Astrocyte (in vitro differentiated cells and primary cell): Measurements from ENCODE around the gene THAP5. TPM values are rescaled to one million over a fixed set of nuclear protein-coding genes. Genes with fewer than 3 reads are reported as not detected.
"Not testable (repeated sequence)": the region's sequence is repeated elsewhere in the genome, so short reads cannot be mapped to it uniquely, and the experiment has no call there.

Experiments
- DNase-seq: peaks from one replicate; pipeline ENCODE4 v3.0.0-alpha.2; 2010; ENCODE audit warnings: low read depth
- FAIRE-seq: peaks from 2 replicates; lab custom pipeline; 2011; peaks lifted over from hg19 to GRCh38; lab: Jason Lieb, UNC
- H2AFZ ChIP-seq: 2 replicates; pipeline ENCODE4 v1.6.0; 2012; ENCODE audit warnings: low read depth, low read length, inconsistent platforms
- H3K27ac ChIP-seq: 2 replicates; pipeline ENCODE4 v1.5.1; 2011; ENCODE audit warnings: low read depth, low read length, inconsistent platforms
- H3K27me3 ChIP-seq: 2 replicates; pipeline ENCODE4 v1.6.0; 2011; ENCODE audit warnings: low read length, inconsistent platforms; ENCODE audit not compliant: insufficient read depth
- H3K36me3 ChIP-seq: 2 replicates; pipeline ENCODE4 v1.5.1; 2011; ENCODE audit warnings: low read length, inconsistent platforms; ENCODE audit not compliant: insufficient read depth
- H3K4me1 ChIP-seq: 2 replicates; pipeline ENCODE4 v1.5.1; 2011; ENCODE audit warnings: low read length, inconsistent platforms; ENCODE audit not compliant: insufficient read depth
- H3K4me2 ChIP-seq: 2 replicates; pipeline ENCODE4 v1.6.0; 2012; ENCODE audit warnings: low read length, inconsistent platforms
- H3K4me3 ChIP-seq: 2 replicates; pipeline ENCODE4 v1.5.1; 2011; ENCODE audit warnings: low read depth, mild to moderate bottlenecking, low read length, inconsistent platforms; ENCODE audit not compliant: insufficient read depth
- H3K79me2 ChIP-seq: 2 replicates; pipeline ENCODE4 v1.6.0; 2012; ENCODE audit warnings: mild to moderate bottlenecking, low read length, inconsistent platforms; ENCODE audit not compliant: insufficient read depth
- H3K9ac ChIP-seq: 2 replicates; pipeline ENCODE4 v1.6.0; 2012; ENCODE audit warnings: mild to moderate bottlenecking, low read length, inconsistent platforms
- H3K9me3 ChIP-seq: 2 replicates; pipeline ENCODE4 v1.5.1; 2012; ENCODE audit warnings: low read depth, mild to moderate bottlenecking, low read length, inconsistent platforms; ENCODE audit not compliant: insufficient read depth
- H4K20me1 ChIP-seq: 2 replicates; pipeline ENCODE4 v1.6.0; 2012; ENCODE audit warnings: low read length, inconsistent platforms; ENCODE audit not compliant: insufficient read depth
- H3K27ac Mint-ChIP-seq: one replicate; pipeline ENCODE4 v1.8.0; 2021; ENCODE audit warnings: mild to moderate bottlenecking, mixed read lengths; ENCODE audit not compliant: unreplicated experiment
- H3K27me3 Mint-ChIP-seq: one replicate; pipeline ENCODE4 v1.8.0; 2021; ENCODE audit warnings: low read depth, mixed read lengths; ENCODE audit not compliant: unreplicated experiment
- H3K36me3 Mint-ChIP-seq: one replicate; pipeline ENCODE4 v1.8.0; 2021; ENCODE audit warnings: low read depth, mixed read lengths; ENCODE audit not compliant: unreplicated experiment
- H3K4me1 Mint-ChIP-seq: one replicate; pipeline ENCODE4 v1.8.0; 2021; ENCODE audit warnings: low read depth, mixed read lengths; ENCODE audit not compliant: unreplicated experiment
- H3K4me3 Mint-ChIP-seq: one replicate; pipeline ENCODE4 v1.8.0; 2021; ENCODE audit warnings: mild to moderate bottlenecking, moderate library complexity, mixed read lengths; ENCODE audit not compliant: unreplicated experiment
- H3K9me3 Mint-ChIP-seq: one replicate; pipeline ENCODE4 v1.8.0; 2021; ENCODE audit warnings: mild to moderate bottlenecking, mixed read lengths; ENCODE audit not compliant: unreplicated experiment
- EZH2 ChIP-seq: IDR thresholded peaks from 2 replicates; pipeline ENCODE4 v1.6.1; 2012; ENCODE audit warnings: mild to moderate bottlenecking, low read length, inconsistent platforms; ENCODE audit not compliant: insufficient read depth
- total RNA-seq: library from RNA; stranded (reverse); gene quantifications from 2 replicates; pipeline ENCODE4 v1.2.1, GENCODE V29; 2021
- TF ChIP-seq, protein P1 (sequence below): IDR thresholded peaks from 2 replicates; pipeline ENCODE4 v1.5.1; 2011; ENCODE audit warnings: low read depth, mild to moderate bottlenecking, inconsistent platforms, low read length, moderate library complexity; ENCODE audit not compliant: insufficient read depth

THAP5 gene
- total RNA-seq, 1 donor from 2014 or later = 18.8 TPM

DNA sequence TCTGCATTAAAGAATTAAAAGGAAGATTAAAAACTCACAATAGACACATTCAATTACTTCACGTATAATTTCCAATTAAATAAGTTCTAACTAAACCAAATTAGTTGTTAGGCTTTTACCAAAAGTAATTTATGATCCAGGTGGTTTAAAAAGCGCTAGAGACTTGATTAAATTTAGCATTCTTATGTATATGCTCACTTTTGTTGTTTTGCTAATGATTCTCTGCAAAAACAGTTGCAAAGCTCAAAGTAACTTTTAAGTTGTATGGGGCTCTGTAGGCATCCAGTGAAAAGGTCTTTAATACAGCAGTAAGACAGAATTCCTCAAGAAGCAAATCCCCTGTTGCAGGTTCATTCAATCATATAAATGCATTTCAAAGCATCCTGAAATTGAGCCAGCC is 28.0 kb downstream of the THAP5 start:
- no peaks in the 10 kb centered on the region for H3K27me3 ChIP-seq
- H3K9ac ChIP-seq = no peak overlapping the region
- H2AFZ ChIP-seq = no peak overlapping the region
- no peaks in the 10 kb centered on the region for H3K36me3 ChIP-seq
- no peak overlapping the region for H3K27ac Mint-ChIP-seq
- H3K27me3 Mint-ChIP-seq = no peaks in the 10 kb centered on the region
- no peak overlapping the region for H3K4me3 ChIP-seq
- no peak overlapping the region for H3K27ac ChIP-seq
- H3K4me1 Mint-ChIP-seq = no peaks in the 10 kb centered on the region
- no peaks in the 10 kb centered on the region for H3K4me1 ChIP-seq
- no peaks in the 10 kb centered on the region for H3K79me2 ChIP-seq
- H3K9me3 ChIP-seq = no peaks in the 10 kb centered on the region
- peaks cover 6% of the 10 kb centered on the region for H3K9me3 Mint-ChIP-seq
- no peak for DNase-seq
- TF ChIP-seq, protein P1, sequence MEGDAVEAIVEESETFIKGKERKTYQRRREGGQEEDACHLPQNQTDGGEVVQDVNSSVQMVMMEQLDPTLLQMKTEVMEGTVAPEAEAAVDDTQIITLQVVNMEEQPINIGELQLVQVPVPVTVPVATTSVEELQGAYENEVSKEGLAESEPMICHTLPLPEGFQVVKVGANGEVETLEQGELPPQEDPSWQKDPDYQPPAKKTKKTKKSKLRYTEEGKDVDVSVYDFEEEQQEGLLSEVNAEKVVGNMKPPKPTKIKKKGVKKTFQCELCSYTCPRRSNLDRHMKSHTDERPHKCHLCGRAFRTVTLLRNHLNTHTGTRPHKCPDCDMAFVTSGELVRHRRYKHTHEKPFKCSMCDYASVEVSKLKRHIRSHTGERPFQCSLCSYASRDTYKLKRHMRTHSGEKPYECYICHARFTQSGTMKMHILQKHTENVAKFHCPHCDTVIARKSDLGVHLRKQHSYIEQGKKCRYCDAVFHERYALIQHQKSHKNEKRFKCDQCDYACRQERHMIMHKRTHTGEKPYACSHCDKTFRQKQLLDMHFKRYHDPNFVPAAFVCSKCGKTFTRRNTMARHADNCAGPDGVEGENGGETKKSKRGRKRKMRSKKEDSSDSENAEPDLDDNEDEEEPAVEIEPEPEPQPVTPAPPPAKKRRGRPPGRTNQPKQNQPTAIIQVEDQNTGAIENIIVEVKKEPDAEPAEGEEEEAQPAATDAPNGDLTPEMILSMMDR = no peak
- TF ChIP-seq EZH2 = no peak
- no peaks in the 10 kb centered on the region for H3K36me3 Mint-ChIP-seq
- no peak for FAIRE-seq
- H3K4me2 ChIP-seq = no peak overlapping the region
- H4K20me1 ChIP-seq = no peaks in the 10 kb centered on the region
- no peak overlapping the region for H3K4me3 Mint-ChIP-seq

DNA sequence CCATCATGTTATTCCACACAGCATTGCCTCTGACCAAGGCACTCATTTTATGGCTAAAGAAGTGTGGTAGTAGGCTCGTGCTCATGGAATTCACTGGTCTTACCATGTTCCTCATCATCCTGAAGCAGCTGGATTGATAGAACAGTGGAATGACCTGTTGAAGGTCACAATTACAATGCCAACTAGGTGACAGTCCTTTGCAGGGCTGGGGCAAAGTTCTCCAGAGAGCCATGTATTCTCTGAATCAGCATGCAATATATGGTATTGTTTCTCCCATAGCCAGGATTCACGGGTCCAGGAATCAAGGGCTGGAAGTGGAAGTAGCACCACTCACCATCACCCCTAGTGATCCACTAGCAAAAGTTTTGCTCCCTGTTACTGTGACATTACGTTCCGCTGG is 30.8 kb downstream of the THAP5 start:
- H3K4me2 ChIP-seq, H3K27me3 Mint-ChIP-seq, H3K9ac ChIP-seq, H3K27ac ChIP-seq, DNase-seq, H3K4me1 Mint-ChIP-seq, H3K27ac Mint-ChIP-seq, H3K9me3 Mint-ChIP-seq, H3K9me3 ChIP-seq, H3K79me2 ChIP-seq, FAIRE-seq, H2AFZ ChIP-seq, H4K20me1 ChIP-seq, H3K27me3 ChIP-seq, H3K36me3 Mint-ChIP-seq, H3K36me3 ChIP-seq, H3K4me1 ChIP-seq, H3K4me3 Mint-ChIP-seq, H3K4me3 ChIP-seq: not testable (repeated sequence)

GRCh38 chr7:108538236-108538635 is 31.3 kb downstream of the THAP5 start:
- H3K4me3 ChIP-seq, H3K4me1 Mint-ChIP-seq, H3K9me3 Mint-ChIP-seq, H3K9ac ChIP-seq, FAIRE-seq, H3K4me3 Mint-ChIP-seq, H3K9me3 ChIP-seq, H3K27me3 ChIP-seq, H3K79me2 ChIP-seq, H3K27ac ChIP-seq, H3K4me2 ChIP-seq, DNase-seq, H3K4me1 ChIP-seq, H3K27me3 Mint-ChIP-seq, H3K36me3 Mint-ChIP-seq, H4K20me1 ChIP-seq, H3K27ac Mint-ChIP-seq, H2AFZ ChIP-seq, H3K36me3 ChIP-seq: not testable (repeated sequence)

DNA sequence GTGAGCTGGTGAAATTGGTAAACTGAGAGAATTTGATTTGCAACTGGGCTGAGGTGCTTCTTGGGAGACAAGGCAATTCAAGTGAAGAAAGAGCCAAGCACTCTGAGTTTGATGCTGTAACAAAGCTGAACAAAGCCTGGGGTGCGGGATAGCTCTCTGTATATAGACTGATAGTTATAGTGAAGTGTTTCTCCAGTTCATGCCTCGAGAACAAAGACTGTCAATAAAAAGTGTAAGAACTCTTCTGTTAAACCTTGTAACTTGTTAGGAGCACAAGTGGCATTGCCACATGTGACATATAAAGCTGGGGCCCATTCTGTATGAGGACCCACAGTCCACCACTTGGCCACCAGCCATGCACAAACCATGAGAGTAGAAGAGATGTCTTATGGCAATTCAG is 32.3 kb downstream of the THAP5 start:
- no peaks in the 10 kb centered on the region for H3K4me1 ChIP-seq
- Mint-ChIP-seq H3K9me3 (peaks cover 6% of the 10 kb centered on the region), H3K4me3 (no peak overlapping the region), H3K27ac (no peak overlapping the region), H3K36me3 (no peaks in the 10 kb centered on the region), H3K4me1 (no peaks in the 10 kb centered on the region), H3K27me3 (no peaks in the 10 kb centered on the region)
- H3K9ac ChIP-seq = no peak overlapping the region
- FAIRE-seq (no peak), DNase-seq (no peak)
- H2AFZ ChIP-seq = no peak overlapping the region
- H3K36me3 ChIP-seq = no peaks in the 10 kb centered on the region
- H4K20me1 ChIP-seq = no peaks in the 10 kb centered on the region
- H3K27me3 ChIP-seq = no peaks in the 10 kb centered on the region
- H3K4me3 ChIP-seq = no peak overlapping the region
- TF ChIP-seq EZH2 = no peak
- H3K79me2 ChIP-seq = no peaks in the 10 kb centered on the region
- no peak overlapping the region for H3K4me2 ChIP-seq
- no peak overlapping the region for H3K27ac ChIP-seq
- no peaks in the 10 kb centered on the region for H3K9me3 ChIP-seq
